Stimulated activated CD4-positive, alpha-beta T cell treated with anti-CD3 and anti-CD28 coated beads, Interleukin-12 subunit alpha, Interleukin-12 subunit beta, amount 100 ng/mL, for 4 hours (primary cell): ENCODE data around the gene ARHGEF11.
"Not testable (repeated sequence)": the region's sequence is repeated elsewhere in the genome, so short reads cannot be mapped to it uniquely, and the experiment has no call there.

Experiments used
- DNase-seq: peaks from one replicate; pipeline ENCODE4 v3.0.0-alpha.2; 2020

ARHGEF11 gene, protein sequence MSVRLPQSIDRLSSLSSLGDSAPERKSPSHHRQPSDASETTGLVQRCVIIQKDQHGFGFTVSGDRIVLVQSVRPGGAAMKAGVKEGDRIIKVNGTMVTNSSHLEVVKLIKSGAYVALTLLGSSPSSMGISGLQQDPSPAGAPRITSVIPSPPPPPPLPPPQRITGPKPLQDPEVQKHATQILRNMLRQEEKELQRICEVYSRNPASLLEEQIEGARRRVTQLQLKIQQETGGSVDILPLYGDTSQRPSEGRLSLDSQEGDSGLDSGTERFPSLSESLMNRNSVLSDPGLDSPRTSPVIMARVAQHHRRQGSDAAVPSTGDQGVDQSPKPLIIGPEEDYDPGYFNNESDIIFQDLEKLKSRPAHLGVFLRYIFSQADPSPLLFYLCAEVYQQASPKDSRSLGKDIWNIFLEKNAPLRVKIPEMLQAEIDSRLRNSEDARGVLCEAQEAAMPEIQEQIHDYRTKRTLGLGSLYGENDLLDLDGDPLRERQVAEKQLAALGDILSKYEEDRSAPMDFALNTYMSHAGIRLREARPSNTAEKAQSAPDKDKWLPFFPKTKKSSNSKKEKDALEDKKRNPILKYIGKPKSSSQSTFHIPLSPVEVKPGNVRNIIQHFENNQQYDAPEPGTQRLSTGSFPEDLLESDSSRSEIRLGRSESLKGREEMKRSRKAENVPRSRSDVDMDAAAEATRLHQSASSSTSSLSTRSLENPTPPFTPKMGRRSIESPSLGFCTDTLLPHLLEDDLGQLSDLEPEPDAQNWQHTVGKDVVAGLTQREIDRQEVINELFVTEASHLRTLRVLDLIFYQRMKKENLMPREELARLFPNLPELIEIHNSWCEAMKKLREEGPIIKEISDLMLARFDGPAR (N-terminal part only)

GRCh38 chr1:157045250-157046218, at the start of gene ARHGEF11:
TSS of gene ARHGEF11 (minus strand) at chr1:157045742. CDS start at chr1:157044330, 1,412 bp downstream.
- DNase-seq, result peak; percentile 22

DNA sequence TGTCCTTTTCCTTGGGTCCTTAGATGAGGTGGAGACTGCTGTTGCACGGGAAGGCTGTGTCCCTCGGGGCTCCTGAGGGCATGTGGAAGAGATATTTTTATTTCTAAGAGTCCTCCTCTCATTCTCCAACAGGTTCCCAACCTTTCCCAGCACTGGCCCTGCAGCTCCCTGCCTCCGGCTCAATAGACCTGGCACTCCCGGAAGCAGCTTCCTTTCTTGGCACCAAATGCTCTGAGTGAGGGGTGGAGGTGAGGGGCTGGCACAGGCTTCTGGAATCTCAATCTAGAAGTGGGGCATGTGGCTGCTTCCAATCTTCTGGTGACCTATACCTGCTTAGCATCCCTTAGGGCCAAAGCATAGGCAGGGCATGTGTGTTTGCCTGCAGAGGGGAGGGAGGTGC, 49.5 kb upstream of the ARHGEF11 start:
- DNase-seq, result no peak

DNA sequence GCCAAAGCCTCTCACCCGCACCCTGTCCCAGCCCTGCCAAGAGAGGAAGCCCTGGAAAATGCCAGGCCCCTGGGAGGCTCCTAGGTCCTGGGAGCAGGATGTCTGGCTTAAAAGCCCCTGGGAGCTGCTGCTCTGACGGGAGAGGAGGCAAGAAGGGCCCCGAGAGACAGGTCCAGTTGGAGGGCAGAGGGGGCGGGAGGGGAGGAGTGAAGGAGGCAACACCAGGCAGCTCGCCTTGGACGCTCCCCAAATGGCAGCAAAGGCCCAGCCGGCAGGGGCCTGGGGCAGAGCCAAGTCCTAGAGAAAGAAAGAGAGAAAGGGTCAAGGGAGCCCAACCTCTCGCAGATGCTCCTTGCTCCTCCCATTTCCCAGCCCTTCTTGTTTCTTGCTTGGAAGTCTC, 47.3 kb upstream of the ARHGEF11 start:
- no peak for DNase-seq

DNA sequence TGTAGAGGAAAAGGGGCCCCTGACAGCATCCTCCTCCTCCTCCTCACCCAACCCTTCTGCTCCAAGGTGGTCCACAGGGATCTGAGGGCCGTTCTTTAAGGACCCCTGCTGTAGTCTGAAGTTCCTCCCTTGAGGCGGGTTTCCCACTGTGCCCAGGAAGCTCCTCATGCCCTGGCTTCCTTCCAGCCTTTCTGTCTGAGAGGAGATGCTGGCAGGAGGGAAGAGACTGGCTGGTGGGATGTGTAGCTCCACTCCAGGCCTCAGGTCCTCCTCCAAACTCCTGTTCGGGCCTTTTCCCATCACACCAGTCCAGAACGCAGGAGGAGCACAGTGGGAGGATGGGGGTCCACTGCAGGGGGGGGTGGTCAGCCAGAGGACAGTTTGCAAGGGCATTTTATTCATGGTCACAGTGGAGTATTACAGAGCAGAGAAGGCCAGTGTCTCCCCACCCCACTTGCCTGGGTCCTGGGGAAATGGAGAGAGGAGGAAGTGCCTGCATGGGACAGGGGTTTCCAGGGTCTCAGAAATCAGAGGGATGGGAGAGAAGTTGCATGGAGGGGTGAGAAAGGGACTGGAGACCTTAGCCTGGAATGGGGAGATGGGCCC, 46.2 kb upstream of the ARHGEF11 start:
- no peak for DNase-seq

- DNase-seq, result no peak
These were observed 45.6 kb upstream of the ARHGEF11 start for GRCh38 chr1:157091186-157091585.

GRCh38 chr1:157090771-157091170, 45.2 kb upstream of the ARHGEF11 start:
- no peak for DNase-seq

GRCh38 chr1:157090196-157090647, 44.7 kb upstream of the ARHGEF11 start:
- DNase-seq, result peak; percentile 87

DNA sequence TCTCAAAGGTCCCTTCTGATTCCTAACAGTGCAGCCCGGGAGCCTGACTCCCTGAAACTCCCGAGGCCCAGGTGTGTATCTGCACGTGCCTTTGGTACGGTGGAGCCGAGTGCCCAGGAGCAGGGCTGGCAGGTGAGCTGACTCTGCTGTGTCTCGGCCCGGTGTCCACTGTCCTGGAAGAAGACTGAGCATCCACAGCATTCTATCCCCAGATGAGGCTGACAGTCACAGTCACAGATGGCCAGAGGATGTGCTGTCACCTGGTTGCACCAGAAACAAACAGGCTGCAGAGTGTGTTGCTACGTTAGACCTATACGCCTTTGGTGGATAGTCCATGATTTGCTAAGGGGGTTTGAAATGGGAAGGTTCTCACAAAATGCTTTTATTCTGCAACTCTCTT, 44.2 kb upstream of the ARHGEF11 start:
- DNase-seq, result no peak

DNA sequence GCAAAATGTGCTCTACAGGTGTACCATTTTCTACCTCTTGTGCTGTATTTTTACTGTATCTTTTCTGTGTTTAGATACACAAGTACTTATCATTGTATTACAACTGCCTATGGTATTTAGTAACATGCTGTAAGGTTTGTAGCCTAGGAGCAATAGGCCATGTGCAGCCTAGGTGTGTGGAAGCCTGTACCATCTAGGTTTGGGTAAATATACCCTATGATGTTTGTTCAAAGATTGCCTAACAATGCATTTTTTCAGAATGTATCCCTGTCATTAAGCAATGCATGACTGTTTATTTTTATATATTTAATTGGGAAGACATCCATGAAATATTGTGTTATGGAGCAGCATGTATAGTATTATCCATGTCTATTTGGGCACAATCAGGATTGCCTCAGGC, 43.1 kb upstream of the ARHGEF11 start:
- DNase-seq, result no peak

- no peak for DNase-seq
These were observed 41.5 kb upstream of the ARHGEF11 start for GRCh38 chr1:157087030-157087429.

- no peak for DNase-seq
These were observed 40.8 kb upstream of the ARHGEF11 start for GRCh38 chr1:157086299-157086698.

GRCh38 chr1:157085421-157085820, 39.9 kb upstream of the ARHGEF11 start:
- DNase-seq, result no peak

DNA sequence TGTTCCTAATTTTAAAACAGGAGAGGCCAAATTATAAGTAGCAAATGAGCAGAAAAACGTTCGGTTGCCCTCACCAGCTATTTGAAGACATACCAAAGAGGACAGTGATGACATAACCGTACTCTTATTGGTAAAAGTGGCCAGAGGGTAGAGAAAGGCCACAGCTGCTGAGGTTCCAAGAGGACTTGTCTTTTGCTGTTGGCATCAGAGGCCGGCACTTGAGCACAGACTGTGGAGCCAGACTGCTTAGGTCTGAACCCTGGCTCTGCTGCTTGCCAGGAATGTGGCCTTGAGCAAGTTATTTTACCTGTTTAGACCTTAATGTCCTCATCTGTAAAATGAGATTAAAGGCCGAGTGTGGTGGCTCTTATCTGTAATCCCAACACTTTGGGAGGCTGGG, 39.2 kb upstream of the ARHGEF11 start:
- DNase-seq, result no peak

DNA sequence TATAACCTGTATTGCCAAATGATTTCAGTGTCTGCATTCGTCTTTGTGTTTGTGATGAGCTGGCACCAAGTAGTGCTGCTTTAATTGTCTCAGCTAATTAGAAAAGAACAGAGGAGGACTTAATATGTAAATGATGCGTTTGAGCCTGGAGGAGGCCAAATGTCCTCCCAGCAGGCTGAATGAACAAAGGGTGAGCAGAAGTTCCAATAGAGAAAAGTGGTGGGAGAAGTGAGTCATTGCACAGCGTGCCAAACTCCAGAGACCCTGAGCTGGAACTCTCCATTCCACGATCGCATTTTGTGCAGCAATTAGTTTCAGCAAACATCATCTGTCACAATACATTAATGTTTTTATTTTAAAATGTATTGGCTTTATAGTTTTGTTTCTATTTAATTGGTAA, 36.2 kb upstream of the ARHGEF11 start:
- no peak for DNase-seq

- DNase-seq, result no peak
These were observed 35.2 kb upstream of the ARHGEF11 start for GRCh38 chr1:157080714-157081113.

GRCh38 chr1:157077394-157077793, 31.9 kb upstream of the ARHGEF11 start:
- no peak for DNase-seq

GRCh38 chr1:157073944-157074685, 28.6 kb upstream of the ARHGEF11 start:
- DNase-seq, result peak; percentile 26

DNA sequence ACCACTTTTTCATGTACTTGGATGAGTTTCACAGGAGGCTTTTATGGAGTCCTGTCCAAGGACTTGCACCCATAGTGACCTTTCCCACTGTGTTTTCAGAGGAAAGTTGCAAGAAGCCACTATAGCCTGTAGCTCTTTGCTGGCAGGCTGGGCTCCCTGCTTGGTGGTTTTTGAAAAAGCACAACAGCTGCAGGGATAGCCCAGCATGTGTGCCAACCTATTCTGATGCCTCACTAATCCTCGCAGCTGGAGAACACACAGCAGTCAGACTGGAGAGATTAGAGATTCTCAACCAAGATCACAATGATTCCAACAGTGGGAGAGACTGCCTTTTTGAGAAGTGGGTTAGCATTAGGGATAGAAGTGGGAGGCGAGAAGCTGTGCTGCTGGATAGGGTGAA, 24.1 kb upstream of the ARHGEF11 start:
- no peak for DNase-seq

DNA sequence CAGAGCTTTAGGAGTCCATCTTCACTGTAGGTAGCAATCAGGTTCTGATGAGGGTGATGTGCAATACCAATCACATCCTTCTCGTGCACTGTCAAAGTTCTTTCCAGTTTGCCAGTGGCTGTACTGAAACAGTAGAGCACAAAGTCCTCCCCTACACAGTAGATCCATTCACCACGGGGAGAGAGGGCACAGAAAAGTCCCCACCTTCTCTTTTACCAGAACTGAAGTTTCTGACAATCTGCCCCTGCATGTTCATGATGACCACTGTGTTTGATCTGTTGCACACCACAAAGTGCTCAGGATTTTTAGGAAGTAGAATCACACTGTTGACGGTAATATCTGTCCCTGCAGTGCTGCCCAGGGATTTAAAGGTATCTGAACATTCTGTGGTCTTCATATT, 13.7 kb upstream of the ARHGEF11 start:
- not testable (repeated sequence) for DNase-seq

- no peak for DNase-seq
These were observed 10.7 kb upstream of the ARHGEF11 start for GRCh38 chr1:157056269-157056668.

DNA sequence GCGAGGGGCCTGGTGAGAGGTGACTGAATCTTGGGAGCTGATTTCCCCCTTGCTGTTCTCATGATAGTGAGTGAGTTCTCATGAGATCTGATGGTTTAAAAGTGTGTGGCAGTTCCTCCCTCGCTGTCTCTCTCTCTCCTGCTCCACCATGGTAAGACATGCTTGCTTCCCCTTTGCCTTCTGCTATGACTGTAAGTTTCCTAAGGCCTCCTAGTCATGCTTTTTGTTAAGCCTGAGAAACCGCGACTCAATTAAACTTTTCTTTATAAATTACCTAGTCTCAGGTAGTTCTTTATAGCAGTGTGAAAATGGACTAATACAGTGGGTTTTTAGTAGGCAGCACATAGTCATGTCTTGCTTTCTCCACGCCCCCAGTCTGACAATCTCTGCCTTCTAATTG, 10.2 kb upstream of the ARHGEF11 start:
- not testable (repeated sequence) for DNase-seq
